K562 (cell line): ENCODE data around the gene GTPBP8. TPM values are rescaled to one million over a fixed set of nuclear protein-coding genes. Genes with fewer than 3 reads are reported as not detected.

Source experiments
- ATAC-seq: fragments of 200-7000 bp; cut with Tn5 transposase; 3 replicates; pipeline ENCODE4 v1.9.1; 2020; ENCODE audit warnings: moderate library complexity
- BruUV-seq: library from RNA; stranded (reverse); fragments of 400-500 nt; replicated peaks from 2 replicates; lab custom pipeline; 2021; lab: Mats Ljungman, UMichigan
- CTCF ChIA-PET: fragments of 300-600 bp; formaldehyde crosslinking; extraction: SDS; loops from one replicate; lab custom pipeline; 2021; ENCODE audit warnings: low intra/inter-chr PET ratio; lab: Yijun Ruan, JAX
- POLR2A ChIA-PET: fragments of 300-600, 350-650 bp; sonication (Branson Sonifier 250); formaldehyde crosslinking; extraction: SDS; loops from one replicate; lab custom pipeline; 2021; ENCODE audit warnings: antibody characterized with exemption, inconsistent platforms; lab: Yijun Ruan, JAX
- DNase-seq, 4 experiments: peaks; one replicate each; pipeline versions ENCODE4 v3.0.0 to v3.0.0-alpha.2; 2011 to 2018; ENCODE audit warnings: low spot score in 3 of 4, mixed read lengths in 3 of 4; ENCODE audit errors: extremely low read depth in 1 of 4
- FAIRE-seq: peaks from 2 replicates; lab custom pipeline; 2011; peaks lifted over from hg19 to GRCh38; lab: Jason Lieb, UNC
- H2AFZ ChIP-seq: 2 replicates; pipeline ENCODE4 v1.6.0; 2011; ENCODE audit warnings: low read depth, low read length, control low read depth, inconsistent platforms
- H3K27ac ChIP-seq: fragments of 200-600 bp; 3 replicates; pipeline ENCODE4 v1.8.0; 2011; ENCODE audit warnings: low read depth, mild to moderate bottlenecking, control low read depth, inconsistent platforms, low read length, moderate library complexity, mixed read lengths; ENCODE audit errors: extremely low read depth
- H3K27me3 ChIP-seq, 2 experiments: fragments of 300-600 bp in 1 of 2; 2 replicates in 1 of 2; 3 replicates in 1 of 2; pipeline versions ENCODE4 v1.6.0 to v1.8.0; 2011; ENCODE audit warnings: inconsistent platforms in 2 of 2, low read length in 2 of 2, mild to moderate bottlenecking in 1 of 2, mixed read lengths in 1 of 2, moderate library complexity in 1 of 2; ENCODE audit not compliant: control insufficient read depth in 2 of 2, insufficient read depth in 2 of 2
- H3K36me3 ChIP-seq: fragments of 300-600 bp; 3 replicates; pipeline ENCODE4 v1.8.0; 2011; ENCODE audit warnings: mild to moderate bottlenecking, low read length, inconsistent platforms; ENCODE audit not compliant: control insufficient read depth, insufficient read depth
- H3K4me1 ChIP-seq, 2 experiments: fragments of 200-600 bp in 1 of 2; replicated peaks in 1 of 2; 2 replicates in 1 of 2; 3 replicates in 1 of 2; pipeline versions ENCODE4 v1.5.1 to v1.8.0; 2011; ENCODE audit warnings: inconsistent platforms in 2 of 2, low read length in 2 of 2, mild to moderate bottlenecking in 1 of 2, mixed read lengths in 1 of 2, moderate library complexity in 1 of 2; ENCODE audit not compliant: control insufficient read depth in 2 of 2, insufficient read depth in 2 of 2
- H3K4me2 ChIP-seq: 2 replicates; pipeline ENCODE4 v1.6.1; 2011; ENCODE audit warnings: low read length, control low read depth, inconsistent platforms, mixed read lengths; ENCODE audit not compliant: insufficient read depth
- H3K4me3 ChIP-seq: fragments of 200-600 bp; sonication (generic), shearing (Covaris generic); 2 replicates; pipeline ENCODE4 v1.5.1; 2016; ENCODE audit warnings: control low read depth, inconsistent platforms
- H3K79me2 ChIP-seq: fragments of 200-600 bp; 3 replicates; pipeline ENCODE4 v1.8.0; 2011; ENCODE audit warnings: low read length, inconsistent platforms; ENCODE audit not compliant: control insufficient read depth, insufficient read depth
- H3K9ac ChIP-seq, 2 experiments: 2 replicates each; pipeline versions ENCODE4 v1.6.0 to v1.6.1; 2011; ENCODE audit warnings: low read depth in 2 of 2, low read length in 2 of 2, control low read depth in 1 of 2, inconsistent platforms in 1 of 2, mild to moderate bottlenecking in 1 of 2, mixed read lengths in 1 of 2; ENCODE audit not compliant: insufficient read depth in 1 of 2
- H3K9me1 ChIP-seq: one replicate; pipeline ENCODE4 v1.6.0; 2011; ENCODE audit warnings: inconsistent platforms, mild to moderate bottlenecking, low read length, moderate library complexity; ENCODE audit not compliant: control insufficient read depth, insufficient read depth
- H3K9me3 ChIP-seq: replicated peaks from 2 replicates; pipeline ENCODE4 v1.5.1; 2011; ENCODE audit warnings: low read depth, low read length, inconsistent platforms; ENCODE audit not compliant: control insufficient read depth, insufficient read depth
- H4K20me1 ChIP-seq: replicated peaks from 2 replicates; pipeline ENCODE4 v1.6.1; 2011; ENCODE audit warnings: low read length, inconsistent platforms, mixed read lengths; ENCODE audit not compliant: control insufficient read depth, insufficient read depth
- DPF2 ChIP-seq: fragments of 450-650 bp; IDR thresholded peaks from 2 replicates; pipeline ENCODE4 v1.6.1; 2016
- ILK ChIP-seq: fragments of 450-650 bp; IDR thresholded peaks from 2 replicates; pipeline ENCODE4 v1.6.1; 2016; ENCODE audit warnings: missing genetic modification characterization, low read depth, mild to moderate bottlenecking, missing compliant biosample characterization, moderate library complexity, borderline replicate concordance
- MAFG ChIP-seq: fragments of 450-650 bp; conservative IDR thresholded peaks from 2 replicates; pipeline ENCODE4 v1.6.1; 2016; ENCODE audit warnings: missing genetic modification characterization, missing compliant biosample characterization
- SIN3B ChIP-seq: fragments of 450-650 bp; IDR thresholded peaks from 2 replicates; pipeline ENCODE4 v1.6.1; 2017; ENCODE audit warnings: low read depth, mild to moderate bottlenecking, moderate library complexity
- SMAD1 ChIP-seq: fragments of 150-350 bp; IDR thresholded peaks from 2 replicates; pipeline ENCODE4 v1.6.1; 2014; ENCODE audit warnings: low read length, low read depth; ENCODE audit not compliant: partially characterized antibody
- TAF9B ChIP-seq: fragments of 450-650 bp; IDR thresholded peaks from 2 replicates; pipeline ENCODE4 v1.6.1; 2018; ENCODE audit warnings: mild to moderate bottlenecking; ENCODE audit not compliant: partially characterized antibody
- TCFL5 ChIP-seq: fragments of 250-450 bp; sonication (Bioruptor Pico); conservative IDR thresholded peaks from 2 replicates; pipeline ENCODE4 v1.6.1; 2021; ENCODE audit warnings: mild to moderate bottlenecking, moderate library complexity, matching md5 sums
- XRCC5 ChIP-seq: fragments of 200-400 bp; formaldehyde crosslinking; IDR thresholded peaks from 2 replicates; pipeline ENCODE4 v1.6.1; 2017; ENCODE audit warnings: low read depth, mild to moderate bottlenecking, low read length
- ZNF146 ChIP-seq: IDR thresholded peaks from one replicate; pipeline ENCODE4 v1.6.1; 2018; ENCODE audit warnings: missing compliant biosample characterization; ENCODE audit not compliant: unreplicated experiment
- ZNF282 ChIP-seq: sonication (generic); formaldehyde crosslinking; IDR thresholded peaks from 2 replicates; pipeline ENCODE4 v1.8.1; 2023; ENCODE audit warnings: missing genetic modification reagents
- ZNF384 ChIP-seq: IDR thresholded peaks from 2 replicates; pipeline ENCODE4 v1.6.1; 2012; ENCODE audit warnings: low read depth, low read length, improper control_type of control experiment
- in situ Hi-C: fragments of 300-500 bp; cut with MboI; formaldehyde crosslinking; loops from 4 replicates; pipeline ENCODE4 v1.15.0; 2018; ENCODE audit warnings: inconsistent platforms, mixed read lengths
- intact Hi-C: fragments of 100-400 bp; cut with micrococcal nuclease; formaldehyde crosslinking; loops from 2 replicates; pipeline ENCODE4 v1.14.2; 2022
- polyA plus RNA-seq, 8 experiments: library from polyadenylated mRNA; depleted of rRNA in 4 of 8; stranded (reverse) in 5 of 8; unstranded in 3 of 8; fragments of >200 nt; fragmentation: Nextera tagmentation in 2 of 8; fragmentation: Illumina TruSeq in 1 of 8; extraction: Ambion mirVana in 2 of 8; extraction: Trizol in 1 of 8; gene quantifications; 2 replicates each; pipeline versions ENCODE4 v1.2.1 to v1.2.3, GENCODE V29; 2011 to 2014; ENCODE audit warnings: inconsistent platforms in 1 of 8, missing spikeins in 1 of 8
- total RNA-seq, 7 experiments: library from RNA; depleted of rRNA in 6 of 7; stranded (reverse); fragments of >200 nt in 6 of 7; fragmentation: Illumina TruSeq in 2 of 7; extraction: Trizol in 2 of 7; gene quantifications; 2 replicates each; pipeline versions ENCODE4 v1.2.1 to v1.2.3, GENCODE V29; 2011 to 2021; ENCODE audit warnings: low replicate concordance in 1 of 7
- TF ChIP-seq, protein P1 (sequence below): sonication (generic); formaldehyde crosslinking; IDR thresholded peaks from 2 replicates; pipeline ENCODE4 v1.8.0; 2022; ENCODE audit warnings: mild to moderate bottlenecking, missing genetic modification reagents
- TF ChIP-seq, protein P2 (sequence below), 2 experiments: IDR thresholded peaks; 2 replicates each; pipeline ENCODE4 v1.6.1; 2012; ENCODE audit warnings: improper control_type of control experiment in 2 of 2, low read depth in 2 of 2, low read length in 2 of 2, borderline replicate concordance in 1 of 2
- TF ChIP-seq, protein P3 (sequence below): sonication (generic); formaldehyde crosslinking; IDR thresholded peaks from 2 replicates; pipeline ENCODE4 v1.9.0; 2022; ENCODE audit warnings: mild to moderate bottlenecking, missing genetic modification reagents
- TF ChIP-seq, protein P4 (sequence below): fragments of 150-350 bp; IDR thresholded peaks from 2 replicates; pipeline ENCODE4 v1.6.1; 2014; ENCODE audit warnings: low read depth, mild to moderate bottlenecking, low read length, borderline replicate concordance

GTPBP8 gene
- total and polyA plus RNA-seq, 9 of the 15 experiments (the other 6 are each of a cell fraction or from before 2014, with no cell fraction given), result 14.0 to 33.3 (median 20.8) TPM

DNA sequence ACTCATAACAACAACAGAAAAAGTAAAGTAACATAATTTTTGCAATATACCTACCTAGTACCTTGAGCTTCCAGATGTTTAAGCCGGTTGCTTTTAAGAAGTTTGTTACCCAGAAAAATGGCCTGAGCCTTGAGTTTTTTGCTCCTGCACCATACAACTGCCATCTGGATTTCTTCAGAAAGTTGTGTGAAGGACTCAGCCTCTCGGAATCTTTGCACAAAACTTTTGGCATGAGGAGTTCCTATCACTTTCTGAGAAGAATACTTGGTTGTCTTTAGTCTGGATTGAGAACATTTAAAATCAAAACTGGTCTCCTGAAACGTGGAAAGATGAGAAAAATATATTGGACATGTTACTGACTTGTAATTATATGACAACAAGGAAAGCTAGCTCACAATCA is 17.3 kb downstream of the GTPBP8 start (continued):
- TF ChIP-seq, protein P1, sequence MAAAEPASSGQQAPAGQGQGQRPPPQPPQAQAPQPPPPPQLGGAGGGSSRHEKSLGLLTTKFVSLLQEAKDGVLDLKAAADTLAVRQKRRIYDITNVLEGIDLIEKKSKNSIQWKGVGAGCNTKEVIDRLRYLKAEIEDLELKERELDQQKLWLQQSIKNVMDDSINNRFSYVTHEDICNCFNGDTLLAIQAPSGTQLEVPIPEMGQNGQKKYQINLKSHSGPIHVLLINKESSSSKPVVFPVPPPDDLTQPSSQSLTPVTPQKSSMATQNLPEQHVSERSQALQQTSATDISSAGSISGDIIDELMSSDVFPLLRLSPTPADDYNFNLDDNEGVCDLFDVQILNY (CRISPR knock-in tag), result no peak

GRCh38 chr3:113013593-113013992 is 22.8 kb downstream of the GTPBP8 start:
- peaks cover 42% of the 10 kb centered on the region for H3K79me2 ChIP-seq
- H3K27me3 ChIP-seq, result no peaks in the 10 kb centered on the region
- peaks cover 0 to 4% of the 10 kb centered on the region in 2 experiments; a peak in 2 of 5 replicates for H3K4me1 ChIP-seq
- H3K36me3 ChIP-seq, result peaks cover 78% of the 10 kb centered on the region
- DNase-seq (no peak), ATAC-seq (no peak), FAIRE-seq (no peak)
- no peak overlapping the region for H2AFZ ChIP-seq
- no peak overlapping the region for H3K4me3 ChIP-seq
- H3K9me1 ChIP-seq, result no peaks in the 10 kb centered on the region
- no peak overlapping the region for H3K9ac ChIP-seq
- POLR2A ChIA-PET, result interaction anchor here (1.1 kb wide), 1 partner anchor 22 kb away, joined by 4 read pairs; the partner anchor contains the start of gene GTPBP8
- in situ Hi-C loops (no loop called here), intact Hi-C loops (no loop called here)
- BruUV-seq, result no TSS peak
- no peaks in the 10 kb centered on the region for H3K9me3 ChIP-seq
- H4K20me1 ChIP-seq, result no peaks in the 10 kb centered on the region
- no peak overlapping the region for H3K27ac ChIP-seq
- no peak overlapping the region for H3K4me2 ChIP-seq
- CTCF ChIA-PET, result no interaction called here
- TF ChIP-seq TAF9B, result no peak
- no peak for TF ChIP-seq SMAD1
- TF ChIP-seq, protein P2, sequence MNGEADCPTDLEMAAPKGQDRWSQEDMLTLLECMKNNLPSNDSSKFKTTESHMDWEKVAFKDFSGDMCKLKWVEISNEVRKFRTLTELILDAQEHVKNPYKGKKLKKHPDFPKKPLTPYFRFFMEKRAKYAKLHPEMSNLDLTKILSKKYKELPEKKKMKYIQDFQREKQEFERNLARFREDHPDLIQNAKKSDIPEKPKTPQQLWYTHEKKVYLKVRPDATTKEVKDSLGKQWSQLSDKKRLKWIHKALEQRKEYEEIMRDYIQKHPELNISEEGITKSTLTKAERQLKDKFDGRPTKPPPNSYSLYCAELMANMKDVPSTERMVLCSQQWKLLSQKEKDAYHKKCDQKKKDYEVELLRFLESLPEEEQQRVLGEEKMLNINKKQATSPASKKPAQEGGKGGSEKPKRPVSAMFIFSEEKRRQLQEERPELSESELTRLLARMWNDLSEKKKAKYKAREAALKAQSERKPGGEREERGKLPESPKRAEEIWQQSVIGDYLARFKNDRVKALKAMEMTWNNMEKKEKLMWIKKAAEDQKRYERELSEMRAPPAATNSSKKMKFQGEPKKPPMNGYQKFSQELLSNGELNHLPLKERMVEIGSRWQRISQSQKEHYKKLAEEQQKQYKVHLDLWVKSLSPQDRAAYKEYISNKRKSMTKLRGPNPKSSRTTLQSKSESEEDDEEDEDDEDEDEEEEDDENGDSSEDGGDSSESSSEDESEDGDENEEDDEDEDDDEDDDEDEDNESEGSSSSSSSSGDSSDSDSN (IDR thresholded peaks at IDR 0.05; ENCODE audit: borderline replicate concordance in 1 of 2, low read depth in 2 of 2, low read length in 2 of 2), result no peak
- TF ChIP-seq DPF2, result no peak
- TF ChIP-seq SIN3B, result no peak
- no peak for TF ChIP-seq ZNF146 (CRISPR knock-in tag)
- no peak for TF ChIP-seq TCFL5 (CRISPR knock-in tag)
- no peak for TF ChIP-seq ZNF384
- no peak for TF ChIP-seq MAFG
- no peak for TF ChIP-seq ILK (tag)
- TF ChIP-seq ZNF282, result no peak
- TF ChIP-seq XRCC5, result no peak
- TF ChIP-seq, protein P3, sequence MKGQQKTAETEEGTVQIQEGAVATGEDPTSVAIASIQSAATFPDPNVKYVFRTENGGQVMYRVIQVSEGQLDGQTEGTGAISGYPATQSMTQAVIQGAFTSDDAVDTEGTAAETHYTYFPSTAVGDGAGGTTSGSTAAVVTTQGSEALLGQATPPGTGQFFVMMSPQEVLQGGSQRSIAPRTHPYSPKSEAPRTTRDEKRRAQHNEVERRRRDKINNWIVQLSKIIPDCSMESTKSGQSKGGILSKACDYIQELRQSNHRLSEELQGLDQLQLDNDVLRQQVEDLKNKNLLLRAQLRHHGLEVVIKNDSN (CRISPR knock-in tag), result no peak
- TF ChIP-seq, protein P4, sequence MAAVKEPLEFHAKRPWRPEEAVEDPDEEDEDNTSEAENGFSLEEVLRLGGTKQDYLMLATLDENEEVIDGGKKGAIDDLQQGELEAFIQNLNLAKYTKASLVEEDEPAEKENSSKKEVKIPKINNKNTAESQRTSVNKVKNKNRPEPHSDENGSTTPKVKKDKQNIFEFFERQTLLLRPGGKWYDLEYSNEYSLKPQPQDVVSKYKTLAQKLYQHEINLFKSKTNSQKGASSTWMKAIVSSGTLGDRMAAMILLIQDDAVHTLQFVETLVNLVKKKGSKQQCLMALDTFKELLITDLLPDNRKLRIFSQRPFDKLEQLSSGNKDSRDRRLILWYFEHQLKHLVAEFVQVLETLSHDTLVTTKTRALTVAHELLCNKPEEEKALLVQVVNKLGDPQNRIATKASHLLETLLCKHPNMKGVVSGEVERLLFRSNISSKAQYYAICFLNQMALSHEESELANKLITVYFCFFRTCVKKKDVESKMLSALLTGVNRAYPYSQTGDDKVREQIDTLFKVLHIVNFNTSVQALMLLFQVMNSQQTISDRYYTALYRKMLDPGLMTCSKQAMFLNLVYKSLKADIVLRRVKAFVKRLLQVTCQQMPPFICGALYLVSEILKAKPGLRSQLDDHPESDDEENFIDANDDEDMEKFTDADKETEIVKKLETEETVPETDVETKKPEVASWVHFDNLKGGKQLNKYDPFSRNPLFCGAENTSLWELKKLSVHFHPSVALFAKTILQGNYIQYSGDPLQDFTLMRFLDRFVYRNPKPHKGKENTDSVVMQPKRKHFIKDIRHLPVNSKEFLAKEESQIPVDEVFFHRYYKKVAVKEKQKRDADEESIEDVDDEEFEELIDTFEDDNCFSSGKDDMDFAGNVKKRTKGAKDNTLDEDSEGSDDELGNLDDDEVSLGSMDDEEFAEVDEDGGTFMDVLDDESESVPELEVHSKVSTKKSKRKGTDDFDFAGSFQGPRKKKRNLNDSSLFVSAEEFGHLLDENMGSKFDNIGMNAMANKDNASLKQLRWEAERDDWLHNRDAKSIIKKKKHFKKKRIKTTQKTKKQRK, result no peak
